Vagina (tissue), 2 donors: ENCODE measurements around the gene SNTA1. TPM values are rescaled to one million over a fixed set of nuclear protein-coding genes. Genes with fewer than 3 reads are reported as not detected.
"Not testable (repeated sequence)": the region's sequence is repeated elsewhere in the genome, so short reads cannot be mapped to it uniquely, and the experiment has no call there.

Source experiments
- DNase-seq, 2 donors: peaks; one replicate each; pipeline ENCODE4 v3.0.0-alpha.2; 2017; ENCODE audit errors: extremely low spot score in 2 of 2
- H3K27ac ChIP-seq: fragments of 200-600 bp; sonication (generic); one replicate; pipeline ENCODE4 v1.5.1; 2019
- H3K27me3 ChIP-seq: fragments of 200-600 bp; sonication (generic); one replicate; pipeline ENCODE4 v1.5.1; 2019
- H3K36me3 ChIP-seq, 2 donors: fragments of 200-600 bp; sonication (generic); one replicate each; pipeline ENCODE4 v1.5.1; 2017 to 2019
- H3K4me1 ChIP-seq: fragments of 200-600 bp; sonication (generic); one replicate; pipeline ENCODE4 v1.5.1; 2019
- H3K4me3 ChIP-seq, 2 donors: fragments of 200-600 bp; sonication (generic); 1 replicate in 1 of 2; 2 replicates in 1 of 2; pipeline ENCODE4 v1.5.1; 2016 to 2019
- H3K9me3 ChIP-seq: fragments of 200-600 bp; sonication (generic); one replicate; pipeline ENCODE4 v1.5.1; 2019
- POLR2A ChIP-seq, 2 donors: fragments of 450-650 bp; IDR thresholded peaks; one replicate each; pipeline ENCODE4 v1.6.1; 2017; ENCODE audit warnings: antibody characterized with exemption in 2 of 2, mild to moderate bottlenecking in 2 of 2, moderate library complexity in 2 of 2
- POLR2AphosphoS5 ChIP-seq, 2 donors: sonication (generic); formaldehyde crosslinking; IDR thresholded peaks; one replicate each; pipeline ENCODE4 v1.9.0; 2017; ENCODE audit warnings: antibody characterized with exemption in 2 of 2, mild to moderate bottlenecking in 2 of 2, low read depth in 1 of 2; ENCODE audit not compliant: insufficient read depth in 1 of 2
- intact Hi-C: fragments of 100-400 bp; cut with DNase I; formaldehyde crosslinking; loops from one replicate; pipeline ENCODE4 v1.15.1; 2023
- total RNA-seq: library from RNA; depleted of rRNA; stranded (reverse); fragments of >200 nt; gene quantifications from one replicate; pipeline ENCODE4 v1.2.3, GENCODE V29; 2016
- TF ChIP-seq, protein P1 (sequence below), 3 experiments: fragments of 450-650 bp in 2 of 3; fragments of 200-600 bp in 1 of 3; sonication (generic) in 1 of 3; IDR thresholded peaks; one replicate each; pipeline ENCODE4 v1.5.1; 2017 to 2019; ENCODE audit warnings: antibody characterized with exemption in 3 of 3, mild to moderate bottlenecking in 2 of 3, moderate library complexity in 2 of 3

The SNTA1 gene
- total RNA-seq, 1 donor from 2014 or later, result 23.8 TPM

- TF ChIP-seq POLR2AphosphoS5 (IDR thresholded peaks at IDR 0.05; ENCODE audit: insufficient read depth in 1 of 2, low read depth in 1 of 2) (no peak), POLR2A (IDR thresholded peaks at IDR 0.05) (no peak)
- TF ChIP-seq, protein P1, sequence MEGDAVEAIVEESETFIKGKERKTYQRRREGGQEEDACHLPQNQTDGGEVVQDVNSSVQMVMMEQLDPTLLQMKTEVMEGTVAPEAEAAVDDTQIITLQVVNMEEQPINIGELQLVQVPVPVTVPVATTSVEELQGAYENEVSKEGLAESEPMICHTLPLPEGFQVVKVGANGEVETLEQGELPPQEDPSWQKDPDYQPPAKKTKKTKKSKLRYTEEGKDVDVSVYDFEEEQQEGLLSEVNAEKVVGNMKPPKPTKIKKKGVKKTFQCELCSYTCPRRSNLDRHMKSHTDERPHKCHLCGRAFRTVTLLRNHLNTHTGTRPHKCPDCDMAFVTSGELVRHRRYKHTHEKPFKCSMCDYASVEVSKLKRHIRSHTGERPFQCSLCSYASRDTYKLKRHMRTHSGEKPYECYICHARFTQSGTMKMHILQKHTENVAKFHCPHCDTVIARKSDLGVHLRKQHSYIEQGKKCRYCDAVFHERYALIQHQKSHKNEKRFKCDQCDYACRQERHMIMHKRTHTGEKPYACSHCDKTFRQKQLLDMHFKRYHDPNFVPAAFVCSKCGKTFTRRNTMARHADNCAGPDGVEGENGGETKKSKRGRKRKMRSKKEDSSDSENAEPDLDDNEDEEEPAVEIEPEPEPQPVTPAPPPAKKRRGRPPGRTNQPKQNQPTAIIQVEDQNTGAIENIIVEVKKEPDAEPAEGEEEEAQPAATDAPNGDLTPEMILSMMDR (IDR thresholded peaks at IDR 0.05), result no peak
- no peak for DNase-seq
Measured at GRCh38 chr20:33441142-33441955, 2.2 kb downstream of the SNTA1 start.

GRCh38 chr20:33440562-33440961, 3.0 kb downstream of the SNTA1 start:
- intact Hi-C loops, result not testable (repeated sequence)

More at GRCh38 chr20:33441142-33441955, 2.2 kb downstream of the SNTA1 start:
- intact Hi-C loops, result no loop called here
- H3K4me1 ChIP-seq, result peaks cover 17% of the 10 kb centered on the region
- H3K36me3 ChIP-seq, result no peaks in the 10 kb centered on the region
- H3K9me3 ChIP-seq, result no peaks in the 10 kb centered on the region
- H3K4me3 ChIP-seq, result no peak overlapping the region
- no peak overlapping the region for H3K27ac ChIP-seq
- no peaks in the 10 kb centered on the region for H3K27me3 ChIP-seq

GRCh38 chr20:33438481-33438880, 5.1 kb downstream of the SNTA1 start:
- peaks cover 12% of the 10 kb centered on the region for H3K4me1 ChIP-seq
- H3K27ac ChIP-seq, result no peak overlapping the region
- H3K27me3 ChIP-seq, result no peaks in the 10 kb centered on the region
- H3K36me3 ChIP-seq, result no peaks in the 10 kb centered on the region
- no peak for DNase-seq
- intact Hi-C loops, result no loop called here
- no peak overlapping the region for H3K4me3 ChIP-seq
- H3K9me3 ChIP-seq, result no peaks in the 10 kb centered on the region
- TF ChIP-seq, protein P1 (IDR thresholded peaks at IDR 0.05), result no peak
- TF ChIP-seq POLR2A (IDR thresholded peaks at IDR 0.05) (no peak), POLR2AphosphoS5 (IDR thresholded peaks at IDR 0.05; ENCODE audit: insufficient read depth in 1 of 2, low read depth in 1 of 2) (no peak)

More at GRCh38 chr20:33440562-33440961, 3.0 kb downstream of the SNTA1 start:
- not testable (repeated sequence) for H3K4me3 ChIP-seq, H3K27ac ChIP-seq, DNase-seq, H3K27me3 ChIP-seq, H3K36me3 ChIP-seq, H3K9me3 ChIP-seq
- peaks cover 17% of the 10 kb centered on the region for H3K4me1 ChIP-seq

DNA sequence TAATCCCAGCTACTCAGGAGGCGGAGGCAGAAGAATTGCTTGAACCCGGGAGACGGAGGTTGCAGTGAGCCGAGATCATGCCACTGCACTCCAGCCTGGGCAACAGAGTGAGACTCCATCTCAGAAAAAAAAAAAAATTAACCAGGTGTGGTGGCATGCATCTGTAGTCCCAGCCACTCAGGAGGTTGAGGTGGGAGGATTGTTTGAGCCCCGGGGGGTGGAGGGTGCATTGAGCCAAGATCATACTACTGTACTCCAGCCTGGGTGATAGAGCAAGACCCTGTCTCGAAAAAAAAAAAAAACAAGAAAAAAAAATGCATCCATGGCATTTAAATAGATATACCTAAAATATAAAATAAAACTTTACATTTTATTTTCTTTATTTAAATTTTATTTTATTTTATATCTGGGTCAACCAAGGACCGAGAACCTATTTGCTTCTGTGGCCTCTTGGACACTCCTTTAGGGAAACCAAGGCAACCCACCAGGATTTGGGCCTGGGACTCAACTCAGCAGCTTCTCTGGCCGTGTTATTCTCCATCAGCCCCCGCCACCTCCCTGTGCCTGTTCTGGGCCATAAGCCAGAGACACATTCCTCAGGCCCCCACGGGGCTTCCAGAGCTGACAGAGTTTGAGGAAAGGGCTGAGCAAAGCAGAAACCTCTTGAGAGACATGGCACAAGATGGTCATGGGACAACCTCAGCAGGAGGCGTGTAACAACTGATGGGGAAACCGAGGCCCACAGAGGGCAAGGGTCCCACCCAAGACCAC, 6.2 kb downstream of the SNTA1 start:
- DNase-seq, result no peak
- H3K27ac ChIP-seq, result peak overlapping the region; percentile 54
- intact Hi-C loops, result no loop called here

DNA sequence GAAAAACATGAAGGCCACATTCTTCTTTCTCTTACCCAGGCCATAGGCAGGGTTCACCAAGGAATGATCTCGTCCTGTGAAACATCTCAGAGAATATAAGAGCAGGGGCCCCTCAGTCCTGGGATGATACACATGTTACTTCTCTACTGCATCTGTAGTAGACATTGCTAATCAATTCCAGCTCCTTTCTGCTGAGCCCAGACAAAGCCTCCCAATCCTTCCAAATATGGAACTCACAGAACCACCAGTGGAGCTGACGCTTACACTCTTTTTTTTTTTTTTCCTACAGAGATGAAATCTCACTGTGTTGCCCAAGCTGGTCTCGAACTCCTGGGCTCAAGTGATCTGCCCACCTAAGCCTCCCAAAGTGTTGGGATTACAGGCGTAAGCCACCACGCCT, 9.1 kb downstream of the SNTA1 start:
- Histone ChIP-seq H3K27me3 (no peaks in the 10 kb centered on the region), H3K27ac (no peak overlapping the region), H3K9me3 (no peaks in the 10 kb centered on the region), H3K36me3 (no peaks in the 10 kb centered on the region), H3K4me1 (peaks cover 10% of the 10 kb centered on the region), H3K4me3 (no peak overlapping the region)
- DNase-seq, result no peak
- intact Hi-C loops, result no loop called here
- no peak for TF ChIP-seq POLR2A (IDR thresholded peaks at IDR 0.05)
- no peak for TF ChIP-seq POLR2AphosphoS5 (IDR thresholded peaks at IDR 0.05; ENCODE audit: insufficient read depth in 1 of 2, low read depth in 1 of 2)

More for the DNA sequence above, 6.2 kb downstream of the SNTA1 start:
- no peak overlapping the region for H3K4me3 ChIP-seq
- peaks cover 5% of the 10 kb centered on the region for H3K4me1 ChIP-seq
- no peaks in the 10 kb centered on the region for H3K27me3 ChIP-seq
- H3K9me3 ChIP-seq, result no peaks in the 10 kb centered on the region
- TF ChIP-seq POLR2A (IDR thresholded peaks at IDR 0.05) (no peak), POLR2AphosphoS5 (IDR thresholded peaks at IDR 0.05; ENCODE audit: insufficient read depth in 1 of 2, low read depth in 1 of 2) (no peak)
- TF ChIP-seq, protein P1 (IDR thresholded peaks at IDR 0.05), result no peak
- no peaks in the 10 kb centered on the region for H3K36me3 ChIP-seq
